Dermis lymphatic vessel endothelial cell (primary cell): ENCODE measurements around the gene LIN52. TPM values are rescaled to one million over a fixed set of nuclear protein-coding genes. Genes with fewer than 3 reads are reported as not detected.

Experiments used
- total RNA-seq: library from RNA; depleted of rRNA; stranded (reverse); fragments of >200 nt; gene quantifications from 2 replicates; pipeline ENCODE4 v1.2.1, GENCODE V29; 2014

The LIN52 gene
- total RNA-seq, result 7.8 and 8.3 TPM in 2 replicates

DNA sequence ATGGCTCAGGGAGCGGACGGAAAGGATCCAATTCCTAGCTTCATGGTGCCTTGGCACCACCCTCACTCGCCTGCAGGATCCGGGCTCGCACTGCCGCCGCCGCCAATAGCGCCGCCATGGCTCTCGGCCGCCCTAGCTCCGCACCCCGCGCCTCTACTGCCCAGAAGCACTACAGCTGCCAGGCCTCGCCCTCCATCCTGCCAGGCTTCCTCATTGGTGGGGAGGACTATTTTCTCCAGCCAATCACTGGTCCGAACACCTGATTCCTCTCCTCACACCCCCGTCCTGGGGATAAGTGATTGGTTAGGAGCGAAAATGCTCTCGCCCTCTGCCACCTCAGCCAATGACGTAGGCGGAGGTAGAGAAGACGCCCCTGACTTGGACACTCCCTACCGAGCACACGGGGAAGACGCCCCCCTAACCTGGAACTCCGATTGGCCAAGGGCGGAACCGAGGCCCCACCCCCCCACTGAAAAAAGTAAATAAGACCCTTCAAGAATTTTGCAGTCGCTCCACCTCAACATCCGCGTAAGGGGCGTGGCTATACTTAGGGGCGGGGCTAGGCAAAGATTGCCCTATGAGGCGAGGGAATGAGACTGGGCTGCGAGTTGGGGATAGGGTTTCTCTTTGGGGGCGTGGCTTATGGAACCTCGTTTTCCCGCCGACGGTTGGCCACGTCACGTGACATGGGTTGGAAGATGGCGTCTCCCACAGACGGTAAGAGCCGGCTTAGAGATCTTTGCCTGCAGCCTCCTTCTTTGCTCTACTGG is at the start of gene LIN52, which contains the start of gene ALDH6A1:
TSS of gene LIN52 (plus strand) at position 680 of the 770 bp plus-strand sequence. CDS start at position 699, 19 bp downstream.
TSS of gene ALDH6A1 (minus strand) at position 177 of the 770 bp plus-strand sequence. CDS start at position 118, 59 bp downstream.

GRCh38 chr14:74238974-74239847 is 154.5 kb downstream of the LIN52 start, which contains the start of gene VSX2:
Gene VSX2 (plus strand): TSS chr14:74239449. CDS start chr14:74239562, 113 bp downstream.

Other genes with a start within 250 kb of the LIN52 start
- 1.6 and 2.0 TPM in 2 replicates for gene PTGR2, start 233.1 kb upstream of the LIN52 start, total RNA-seq
- 50.7 and 55.6 TPM in 2 replicates for gene ZNF410, start 198.1 kb upstream of the LIN52 start, total RNA-seq
- 2.3 and 2.7 TPM in 2 replicates for gene FAM161B, start 134.9 kb upstream of the LIN52 start, total RNA-seq
- gene COQ6, start 134.7 kb upstream of the LIN52 start, total RNA-seq, result 16.4 and 16.5 TPM in 2 replicates
- gene ENTPD5, start 65.7 kb upstream of the LIN52 start, total RNA-seq, result 8.0 and 8.8 TPM in 2 replicates
- 0.98 and 1.3 TPM in 2 replicates for gene BBOF1, start 65.6 kb upstream of the LIN52 start, total RNA-seq
- gene ALDH6A1, start 503 bp upstream of the LIN52 start, total RNA-seq, result 25.8 and 28.8 TPM in 2 replicates
- not detected in 2 replicates for gene VSX2, start 154.5 kb downstream of the LIN52 start, total RNA-seq
- 33.7 and 35.8 TPM in 2 replicates for gene ABCD4, start 218.0 kb downstream of the LIN52 start, total RNA-seq